ENCODE data around the gene RABEP2.

GRCh38 chr16:28950648-28951409, 25.8 kb upstream of the RABEP2 start, which contains the start of gene NFATC2IP:
- no peak for TF ChIP-seq CTCF (conservative IDR thresholded peaks at IDR 0.05; ENCODE audit: low read depth in 2 of 2)
- TF ChIP-seq EZH2phosphoT487 (IDR thresholded peaks at IDR 0.05; ENCODE audit: unreplicated experiment): no peak
- TF ChIP-seq EZH2 (IDR thresholded peaks at IDR 0.05; ENCODE audit: low read depth, unreplicated experiment): no peak
- peak; percentile 80 for TF ChIP-seq POLR2AphosphoS5 (IDR thresholded peaks at IDR 0.05; ENCODE audit: low read depth)
- TF ChIP-seq ETS1 (IDR thresholded peaks at IDR 0.05): peak; percentile 90
- no peak for TF ChIP-seq REST (IDR thresholded peaks at IDR 0.05; ENCODE audit: unreplicated experiment)
- TF ChIP-seq JUNB (IDR thresholded peaks at IDR 0.05; ENCODE audit: unreplicated experiment): no peak
- no peak for TF ChIP-seq ZNF462 (CRISPR knock-in tag; IDR thresholded peaks at IDR 0.05)
